Neutrophil (primary cell): ENCODE data around the gene ADCY2.

ENCODE experiments used
- H3K27ac ChIP-seq: fragments of 200-600 bp; sonication (generic); 2 replicates; pipeline ENCODE4 v1.5.1; 2016; ENCODE audit warnings: mild to moderate bottlenecking, moderate library complexity
- H3K27me3 ChIP-seq: fragments of 200-600 bp; sonication (generic); 2 replicates; pipeline ENCODE4 v1.6.0; 2016; ENCODE audit warnings: mild to moderate bottlenecking
- H3K36me3 ChIP-seq: fragments of 200-600 bp; sonication (generic); 2 replicates; pipeline ENCODE4 v1.5.1; 2017
- H3K4me1 ChIP-seq, 2 experiments: fragments of 200-600 bp in 1 of 2; sonication (generic) in 1 of 2; 1 replicate in 1 of 2; 2 replicates in 1 of 2; pipeline versions ENCODE4 v1.5.1 to v1.6.1; 2013 to 2016; ENCODE audit warnings: low read depth in 1 of 2, low read length in 1 of 2, mild to moderate bottlenecking in 1 of 2, moderate library complexity in 1 of 2; ENCODE audit not compliant: control insufficient read depth in 1 of 2, insufficient read depth in 1 of 2
- H3K4me3 ChIP-seq, 2 experiments: fragments of 200-600 bp in 1 of 2; sonication (generic) in 1 of 2; 1 replicate in 1 of 2; 2 replicates in 1 of 2; pipeline ENCODE4 v1.5.1; 2013 to 2016; ENCODE audit warnings: low read depth in 1 of 2, low read length in 1 of 2, mild to moderate bottlenecking in 1 of 2, moderate library complexity in 1 of 2
- H3K9me3 ChIP-seq: fragments of 200-600 bp; sonication (generic); 2 replicates; pipeline ENCODE4 v1.5.1; 2016
- CTCF ChIP-seq: fragments of 200-600 bp; sonication (generic); IDR thresholded peaks from 2 replicates; pipeline ENCODE4 v1.5.1; 2016; ENCODE audit warnings: antibody characterized with exemption

Gene ADCY2

DNA sequence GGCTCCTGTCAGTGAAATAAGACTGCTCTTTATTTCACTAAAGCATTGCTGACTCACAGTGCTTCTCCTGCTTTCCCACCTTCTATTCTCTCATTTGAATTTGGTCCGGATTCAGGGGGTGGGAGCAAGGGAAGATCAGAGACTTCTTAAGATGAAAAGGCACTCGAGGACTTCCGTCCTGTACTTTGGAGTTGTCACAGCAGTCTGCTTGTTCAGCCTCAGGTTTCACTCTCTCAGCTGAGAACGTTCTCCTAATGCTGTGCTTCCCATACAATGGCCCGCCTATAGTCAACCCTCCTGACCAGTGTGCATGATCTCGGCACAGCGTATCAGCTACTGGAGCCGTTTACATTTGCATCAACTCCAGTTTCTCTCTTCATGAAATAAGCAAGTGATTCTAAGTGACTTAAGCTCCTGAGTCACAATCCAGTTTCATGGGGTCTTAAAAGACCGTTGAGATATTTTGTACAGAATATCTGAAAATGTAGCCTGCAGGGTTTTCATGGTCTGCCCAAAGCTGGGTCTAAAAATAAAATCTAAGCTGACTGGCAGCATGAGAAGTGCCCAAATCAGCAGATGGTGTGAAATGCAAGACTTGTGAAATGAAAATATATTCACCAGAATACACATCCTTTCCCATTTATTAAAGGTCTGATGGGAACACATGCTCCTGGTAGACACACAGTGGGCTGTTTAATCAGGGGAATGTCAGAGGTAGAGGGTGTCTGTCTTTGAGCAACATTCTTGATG, 145.0 kb downstream of the ADCY2 start:
- Histone ChIP-seq H3K9me3 (no peaks in the 10 kb centered on the region), H3K4me3 (no peak overlapping the region), H3K27ac (no peak overlapping the region), H3K27me3 (no peaks in the 10 kb centered on the region), H3K4me1 (no peaks in the 10 kb centered on the region), H3K36me3 (no peaks in the 10 kb centered on the region)
- TF ChIP-seq CTCF = no peak

GRCh38 chr5:7541898-7542297, 146.0 kb downstream of the ADCY2 start:
- Histone ChIP-seq H3K4me1 (no peaks in the 10 kb centered on the region), H3K36me3 (no peaks in the 10 kb centered on the region), H3K27ac (no peak overlapping the region), H3K9me3 (no peaks in the 10 kb centered on the region), H3K4me3 (no peak overlapping the region), H3K27me3 (no peaks in the 10 kb centered on the region)
- TF ChIP-seq CTCF = no peak

DNA sequence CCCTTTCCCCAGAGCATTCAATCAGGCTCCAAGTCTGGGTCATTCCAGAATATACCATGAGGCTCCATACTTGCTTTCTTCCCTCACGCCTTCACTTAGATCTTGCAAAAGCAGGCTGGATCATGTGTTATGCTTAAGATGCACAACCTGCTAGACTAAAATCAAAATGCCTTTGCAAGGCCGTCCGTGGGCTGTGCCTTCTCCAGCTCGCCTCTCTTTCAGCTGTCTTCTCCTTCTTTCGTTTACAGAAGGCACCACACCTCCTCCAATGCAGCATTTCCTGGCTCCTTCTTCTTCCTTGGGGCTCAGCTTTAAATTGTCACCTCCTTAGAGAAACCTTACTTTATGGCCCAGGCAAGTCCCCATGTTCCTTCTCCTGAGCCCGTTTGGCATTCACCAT, 150.6 kb downstream of the ADCY2 start:
- Histone ChIP-seq H3K36me3 (no peaks in the 10 kb centered on the region), H3K27me3 (no peaks in the 10 kb centered on the region), H3K4me3 (no peak overlapping the region), H3K9me3 (no peaks in the 10 kb centered on the region), H3K4me1 (no peaks in the 10 kb centered on the region), H3K27ac (no peak overlapping the region)
- TF ChIP-seq CTCF = no peak

DNA sequence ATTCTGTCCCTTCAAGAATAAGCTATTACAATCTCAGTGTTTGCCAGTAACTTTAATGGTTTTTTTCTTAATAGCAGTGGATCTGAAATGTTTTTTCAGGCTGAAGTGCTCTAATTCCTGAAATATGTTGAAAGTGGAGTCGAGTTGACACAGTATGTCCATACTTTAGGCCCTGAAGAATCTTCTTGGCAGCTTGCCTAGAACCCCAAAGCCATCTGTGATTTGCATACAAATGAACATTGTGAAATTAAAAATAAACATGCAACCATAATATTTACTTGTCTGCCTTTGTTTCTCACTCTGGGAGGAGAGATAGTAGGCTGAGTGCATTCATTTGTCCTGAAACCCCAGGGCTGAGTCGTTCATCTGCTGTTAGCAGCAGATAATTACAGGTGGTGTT, 152.7 kb downstream of the ADCY2 start:
- no peaks in the 10 kb centered on the region for H3K4me1 ChIP-seq

GRCh38 chr5:7565559-7565958, 169.6 kb downstream of the ADCY2 start:
- Histone ChIP-seq H3K27ac (no peak overlapping the region), H3K9me3 (no peaks in the 10 kb centered on the region), H3K27me3 (no peaks in the 10 kb centered on the region), H3K36me3 (no peaks in the 10 kb centered on the region), H3K4me3 (no peak overlapping the region), H3K4me1 (no peaks in the 10 kb centered on the region)
- no peak for TF ChIP-seq CTCF

More for the DNA sequence above, 152.7 kb downstream of the ADCY2 start:
- Histone ChIP-seq H3K27ac (no peak overlapping the region), H3K27me3 (no peaks in the 10 kb centered on the region), H3K36me3 (no peaks in the 10 kb centered on the region), H3K9me3 (no peaks in the 10 kb centered on the region), H3K4me3 (no peak overlapping the region)
- TF ChIP-seq CTCF = no peak
